Stomach (tissue), 9 donors: ENCODE results near the gene ARHGEF12. TPM values are rescaled to one million over a fixed set of nuclear protein-coding genes. Genes with fewer than 3 reads are reported as not detected.

Source experiments
- DNase-seq, 2 donors: peaks; one replicate each; pipeline versions ENCODE4 v3.0.0 to v3.0.0-alpha.2; 2013 to 2019
- H3K27ac ChIP-seq, 5 donors: fragments of 200-600 bp in 4 of 5; sonication (generic) in 4 of 5; one replicate each; pipeline ENCODE4 v1.5.1; 2013 to 2019; ENCODE audit warnings: mild to moderate bottlenecking in 1 of 5, moderate library complexity in 1 of 5
- H3K27me3 ChIP-seq, 3 donors: fragments of 200-600 bp; sonication (generic); one replicate each; pipeline ENCODE4 v1.5.1; 2017 to 2019; ENCODE audit warnings: mixed run types in 1 of 3
- H3K36me3 ChIP-seq, 4 donors: fragments of 200-600 bp; sonication (generic); 1 replicate in 3 of 4; 2 replicates in 1 of 4; pipeline ENCODE4 v1.5.1; 2016 to 2019
- H3K4me1 ChIP-seq, 4 donors: fragments of 200-600 bp; sonication (generic); one replicate each; pipeline ENCODE4 v1.5.1; 2016 to 2019
- H3K4me3 ChIP-seq, 4 donors: fragments of 200-600 bp; sonication (generic) in 3 of 4; one replicate each; pipeline ENCODE4 v1.5.1; 2016 to 2019; ENCODE audit warnings: mild to moderate bottlenecking in 1 of 4
- H3K9me3 ChIP-seq, 4 donors: fragments of 200-600 bp; sonication (generic); one replicate each; pipeline ENCODE4 v1.5.1; 2016 to 2019
- CTCF ChIP-seq, 7 experiments: fragments of 450-650 bp in 4 of 7; fragments of 200-600 bp in 3 of 7; sonication (generic) in 3 of 7; IDR thresholded peaks; one replicate each; pipeline ENCODE4 v1.5.1; 2016 to 2019; ENCODE audit warnings: antibody characterized with exemption in 7 of 7, control low read depth in 2 of 7, mild to moderate bottlenecking in 1 of 7
- EP300 ChIP-seq: sonication (generic); formaldehyde crosslinking; IDR thresholded peaks from one replicate; pipeline ENCODE4 v1.6.1; 2017; ENCODE audit warnings: antibody characterized with exemption
- POLR2A ChIP-seq, 4 donors: fragments of 450-650 bp; IDR thresholded peaks; one replicate each; pipeline ENCODE4 v1.6.1; 2016; ENCODE audit warnings: antibody characterized with exemption in 4 of 4, control low read depth in 2 of 4, mild to moderate bottlenecking in 1 of 4, moderate library complexity in 1 of 4
- POLR2AphosphoS5 ChIP-seq, 3 donors: sonication (generic); formaldehyde crosslinking; IDR thresholded peaks; one replicate each; pipeline ENCODE4 v1.6.1; 2016; ENCODE audit warnings: antibody characterized with exemption in 3 of 3
- WGBS, 5 donors: extraction: QIAGEN DNeasy Blood & Tissue Kit in 3 of 5; methylation state at CpG; one replicate each; pipeline versions ENCODE4 v1.1.5 to v1.1.7; 2013 to 2018; 5-methylcytosine and 5-hydroxymethylcytosine counted together
- intact Hi-C: fragments of 100-400 bp; cut with DNase I; formaldehyde crosslinking; loops from one replicate; pipeline ENCODE4 v1.15.1; 2023; ENCODE audit warnings: low total_unique reads
- polyA plus RNA-seq, 3 donors: library from polyadenylated mRNA; stranded (reverse); fragments of 200-250 nt; gene quantifications; one replicate each; pipeline ENCODE4 v1.2.3, GENCODE V29; 2013
- total RNA-seq, 5 donors: library from RNA; depleted of rRNA; stranded (reverse); fragments of >200 nt; gene quantifications; one replicate each; pipeline versions ENCODE4 v1.1.0 to v1.2.3, GENCODE V29; 2014 to 2016
- donor health status: healthy with polysubstance abuse.
- donor health status: Bipolar disorder and iron deficiency.
- donor health status: healthy.

Gene ARHGEF12
- total and polyA plus RNA-seq, 8 donors: 11.5 to 186 (median 43.5) TPM

GRCh38 chr11:120515186-120515723 is 179.0 kb downstream of the ARHGEF12 start:
- Histone ChIP-seq H3K9me3 (no peaks in the 10 kb centered on the region), H3K27ac (no peak overlapping the region), H3K4me3 (no peak overlapping the region), H3K4me1 (peaks cover 0 to 14% (median 12%) of the 10 kb centered on the region in 4 donors), H3K36me3 (no peaks in the 10 kb centered on the region), H3K27me3 (peaks cover 0 to 79% (median 32%) of the 10 kb centered on the region in 3 donors)
- no peak for DNase-seq
- intact Hi-C loops: loop anchor here (10.0 kb wide), 1 partner anchor 680 kb away; no protein-coding TSS in a partner anchor
- 78 to 84% (median 80%) methylated on average over 6 to 7 of the region's 7 CpGs for WGBS, 5 donors
- TF ChIP-seq EP300: no peak
- no peak for TF ChIP-seq POLR2A (IDR thresholded peaks at IDR 0.05)
- TF ChIP-seq CTCF (IDR thresholded peaks at IDR 0.05): no peak
- TF ChIP-seq POLR2AphosphoS5 (IDR thresholded peaks at IDR 0.05): no peak

DNA sequence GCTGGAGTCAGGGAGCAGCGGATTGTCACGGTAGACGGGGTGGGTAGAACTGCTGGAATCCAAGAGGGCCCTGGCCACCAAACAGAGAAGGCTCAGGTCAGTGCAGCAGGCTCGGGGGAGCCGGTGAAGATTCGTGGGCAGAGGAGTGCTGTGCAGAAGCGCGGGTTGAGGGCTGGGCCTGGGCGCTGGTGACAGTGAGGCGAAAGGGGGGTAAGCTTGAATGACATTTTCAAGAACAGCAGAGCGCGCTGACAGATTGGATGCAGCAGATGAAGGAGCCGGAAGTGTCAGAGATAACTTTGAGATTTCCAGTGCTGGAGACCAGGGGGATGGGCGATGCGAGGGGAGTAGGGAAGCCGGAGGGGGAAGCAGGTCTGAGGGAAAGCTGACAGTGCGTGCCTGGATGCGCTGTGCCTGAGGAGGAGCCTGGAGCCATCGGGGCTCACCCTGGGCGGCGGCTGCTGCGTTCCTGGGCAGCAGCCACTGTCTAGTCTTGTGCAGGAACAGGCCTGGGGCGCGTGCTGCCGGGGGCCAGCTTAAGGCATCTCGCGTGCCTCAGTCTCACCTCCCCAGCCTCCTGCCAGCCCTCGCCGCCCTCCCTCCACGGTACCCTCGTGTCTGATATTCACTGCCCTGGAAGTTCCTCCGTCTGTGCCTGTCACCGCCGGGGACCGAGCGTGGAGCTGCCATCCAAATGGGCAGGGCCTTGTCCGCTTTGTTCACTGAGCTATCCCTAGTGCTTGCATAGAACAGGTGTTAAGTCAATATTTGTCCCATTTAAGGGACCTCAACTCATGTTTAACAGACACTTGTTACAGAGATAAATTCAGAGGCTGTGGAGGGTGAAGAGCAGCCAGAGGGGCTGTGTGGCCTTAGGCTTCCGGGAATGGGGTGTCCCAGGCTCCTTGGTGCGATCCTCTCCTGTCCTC is 180.5 kb downstream of the ARHGEF12 start:
- WGBS, 5 donors: 25 to 46% (median 39%) methylated on average over 33 to 39 of the region's 39 CpGs
- peaks cover 0 to 67% (median 25%) of the 10 kb centered on the region in 3 donors for H3K27me3 ChIP-seq
- no peaks in the 10 kb centered on the region for H3K9me3 ChIP-seq
- peak in 1 of 2 donors; percentile 30 for DNase-seq
- H3K27ac ChIP-seq: no peak overlapping the region
- H3K4me1 ChIP-seq: peaks cover 0 to 13% (median 11%) of the 10 kb centered on the region in 4 donors
- TF ChIP-seq CTCF (IDR thresholded peaks at IDR 0.05) (no peak), EP300 (no peak), POLR2AphosphoS5 (IDR thresholded peaks at IDR 0.05) (no peak), POLR2A (IDR thresholded peaks at IDR 0.05) (no peak)
- no peak overlapping the region for H3K4me3 ChIP-seq
- H3K36me3 ChIP-seq: no peaks in the 10 kb centered on the region
- intact Hi-C loops: loop anchor here (10.0 kb wide), 1 partner anchor 678 kb away; no protein-coding TSS in a partner anchor

GRCh38 chr11:120517390-120517761 is 181.2 kb downstream of the ARHGEF12 start:
- 17 to 51% (median 29%) methylated on average over 9 to 13 of the region's 13 CpGs for WGBS, 5 donors
- TF ChIP-seq POLR2AphosphoS5 (IDR thresholded peaks at IDR 0.05) (no peak), EP300 (no peak), POLR2A (IDR thresholded peaks at IDR 0.05) (no peak), CTCF (IDR thresholded peaks at IDR 0.05) (no peak)
- Histone ChIP-seq H3K4me3 (no peak overlapping the region), H3K27me3 (peaks cover 0 to 65% (median 19%) of the 10 kb centered on the region in 3 donors), H3K36me3 (no peaks in the 10 kb centered on the region), H3K27ac (no peak overlapping the region), H3K9me3 (no peaks in the 10 kb centered on the region), H3K4me1 (peaks cover 0 to 7% (median 5%) of the 10 kb centered on the region in 4 donors)
- intact Hi-C loops: loop anchor here (10.0 kb wide), 1 partner anchor 677 kb away; no protein-coding TSS in a partner anchor
- DNase-seq: peak in 1 of 2 donors; percentile 63

GRCh38 chr11:120517801-120518291 is 181.6 kb downstream of the ARHGEF12 start:
- no peaks in the 10 kb centered on the region for H3K9me3 ChIP-seq
- peaks cover 0 to 65% (median 14%) of the 10 kb centered on the region in 3 donors for H3K27me3 ChIP-seq
- 49 to 78% (median 64%) methylated on average over 7 of the region's 7 CpGs for whole genome bisulfite sequencing, 5 donors
- H3K4me3 ChIP-seq: no peak overlapping the region
- H3K4me1 ChIP-seq: peaks cover 0 to 7% (median 3%) of the 10 kb centered on the region in 4 donors
- TF ChIP-seq POLR2AphosphoS5 (IDR thresholded peaks at IDR 0.05): no peak
- intact Hi-C loops: loop anchor here (10.0 kb wide), 1 partner anchor 677 kb away; no protein-coding TSS in a partner anchor
- no peak overlapping the region for H3K27ac ChIP-seq
- DNase-seq: peak in 1 of 2 donors; percentile 62
- H3K36me3 ChIP-seq: no peaks in the 10 kb centered on the region
